H1 (cell line): Measurements from ENCODE around the gene CD200. TPM values are rescaled to one million over a fixed set of nuclear protein-coding genes. Genes with fewer than 3 reads are reported as not detected.

Experiments
- CTCF ChIA-PET: fragments of 300-600 bp; sonication (Branson Sonifier 250); formaldehyde crosslinking; loops from one replicate; lab custom pipeline; 2021; ENCODE audit not compliant: partially characterized antibody; lab: Charles Lee
- POLR2A ChIA-PET: fragments of 300-600 bp; sonication (Branson Sonifier 250); formaldehyde crosslinking; loops from one replicate; lab custom pipeline; 2021; ENCODE audit warnings: inconsistent platforms; ENCODE audit not compliant: partially characterized antibody; lab: Charles Lee
- DNase-seq, 2 experiments: peaks; one replicate each; pipeline versions ENCODE4 v3.0.0 to v3.0.0-alpha.2; 2010 to 2022; ENCODE audit warnings: low spot score in 2 of 2, low read depth in 1 of 2, mixed read lengths in 1 of 2
- FAIRE-seq: peaks from 2 replicates; lab custom pipeline; 2011; peaks lifted over from hg19 to GRCh38; lab: Jason Lieb, UNC
- H2AFZ ChIP-seq: 2 replicates; pipeline ENCODE4 v1.8.1; 2012; ENCODE audit warnings: low read length, inconsistent platforms
- H2AK5ac ChIP-seq: 2 replicates; pipeline ENCODE4 v1.6.1; 2013; ENCODE audit warnings: low read depth, low read length
- H2BK120ac ChIP-seq: replicated peaks from 2 replicates; pipeline ENCODE3; 2013; ENCODE audit warnings: low read depth, low read length, inconsistent platforms
- H2BK12ac ChIP-seq: 2 replicates; pipeline ENCODE4 v1.6.1; 2013; ENCODE audit warnings: low read depth, low read length
- H2BK15ac ChIP-seq: 2 replicates; pipeline ENCODE4 v1.6.1; 2013; ENCODE audit warnings: low read length
- H2BK20ac ChIP-seq: 2 replicates; pipeline ENCODE4 v1.6.1; 2013; ENCODE audit warnings: low read length
- H2BK5ac ChIP-seq: 2 replicates; pipeline ENCODE4 v1.6.1; 2013; ENCODE audit warnings: low read depth, low read length
- H3K14ac ChIP-seq: 2 replicates; pipeline ENCODE4 v1.6.1; 2013; ENCODE audit warnings: inconsistent platforms; ENCODE audit not compliant: insufficient read length
- H3K18ac ChIP-seq: 2 replicates; pipeline ENCODE4 v1.6.1; 2013; ENCODE audit warnings: low read length; ENCODE audit errors: extremely low read depth
- H3K23ac ChIP-seq: 2 replicates; pipeline ENCODE4 v1.6.1; 2013; ENCODE audit warnings: inconsistent platforms; ENCODE audit not compliant: insufficient read length
- H3K23me2 ChIP-seq: 2 replicates; pipeline ENCODE4 v1.6.1; 2013; ENCODE audit warnings: low read depth, low read length
- H3K27ac ChIP-seq: 2 replicates; pipeline ENCODE4 v1.6.1; 2011; ENCODE audit warnings: low read depth, low read length, inconsistent platforms
- H3K27me3 ChIP-seq, 4 experiments: replicated peaks in 1 of 4; 1 replicate in 1 of 4; 2 replicates in 3 of 4; pipeline versions ENCODE4 v1.6.1 to v1.8.1; 2011 to 2013; ENCODE audit warnings: low read length in 3 of 4, mild to moderate bottlenecking in 3 of 4, inconsistent platforms in 2 of 4, mixed read lengths in 2 of 4, moderate library complexity in 1 of 4; ENCODE audit not compliant: control insufficient read depth in 3 of 4, insufficient read depth in 3 of 4; ENCODE audit errors: extremely low read depth in 1 of 4
- H3K36me3 ChIP-seq, 4 experiments: 2 replicates each; pipeline versions ENCODE4 v1.6.1 to v1.8.1; 2011 to 2013; ENCODE audit warnings: mild to moderate bottlenecking in 4 of 4, low read length in 3 of 4, moderate library complexity in 2 of 4, control low read depth in 1 of 4, inconsistent platforms in 1 of 4; ENCODE audit not compliant: insufficient read depth in 4 of 4, control insufficient read depth in 2 of 4
- H3K4ac ChIP-seq: replicated peaks from 2 replicates; pipeline ENCODE3; 2013; ENCODE audit warnings: low read length, low read depth, mixed read lengths, inconsistent platforms; ENCODE audit not compliant: insufficient read length
- H3K4me1 ChIP-seq, 4 experiments: replicated peaks in 1 of 4; 1 replicate in 1 of 4; 2 replicates in 3 of 4; pipeline versions ENCODE4 v1.6.1 to v1.8.1; 2011 to 2013; ENCODE audit warnings: low read length in 3 of 4, inconsistent platforms in 2 of 4, mixed read lengths in 1 of 4; ENCODE audit not compliant: insufficient read depth in 4 of 4, control insufficient read depth in 3 of 4
- H3K4me2 ChIP-seq, 2 experiments: 2 replicates each; pipeline versions ENCODE4 v1.6.1 to v1.8.1; 2011 to 2013; ENCODE audit warnings: low read depth in 2 of 2, low read length in 2 of 2, control low read depth in 1 of 2, inconsistent platforms in 1 of 2, mild to moderate bottlenecking in 1 of 2; ENCODE audit not compliant: insufficient read depth in 1 of 2
- H3K4me3 ChIP-seq, 4 experiments: fragments of 200-600, 300-600 bp in 1 of 4; sonication (generic), shearing (Covaris generic), sonication (Bioruptor Twin) in 1 of 4; 2 replicates each; pipeline versions ENCODE4 v1.5.1 to v1.8.1; 2011 to 2016; ENCODE audit warnings: low read length in 4 of 4, low read depth in 3 of 4, control low read depth in 2 of 4, inconsistent platforms in 2 of 4, mild to moderate bottlenecking in 2 of 4, mixed read lengths in 1 of 4, moderate library complexity in 1 of 4; ENCODE audit not compliant: insufficient read depth in 2 of 4; ENCODE audit errors: extremely low read depth in 1 of 4
- H3K56ac ChIP-seq: replicated peaks from 2 replicates; pipeline ENCODE3; 2013; ENCODE audit warnings: low read depth, mild to moderate bottlenecking, mixed read lengths, low read length, inconsistent platforms; ENCODE audit not compliant: insufficient read length
- H3K79me1 ChIP-seq: 2 replicates; pipeline ENCODE4 v1.6.1; 2013; ENCODE audit warnings: low read depth, low read length, control low read depth
- H3K79me2 ChIP-seq, 2 experiments: 2 replicates each; pipeline versions ENCODE4 v1.6.1 to v1.8.1; 2012 to 2013; ENCODE audit warnings: low read length in 2 of 2, mild to moderate bottlenecking in 2 of 2, inconsistent platforms in 1 of 2; ENCODE audit not compliant: insufficient read depth in 2 of 2, control insufficient read depth in 1 of 2
- H3K9ac ChIP-seq, 4 experiments: replicated peaks in 1 of 4; 1 replicate in 1 of 4; 2 replicates in 3 of 4; pipeline versions ENCODE4 v1.6.1 to v1.8.1; 2011 to 2013; ENCODE audit warnings: low read depth in 3 of 4, low read length in 3 of 4, control low read depth in 2 of 4, mild to moderate bottlenecking in 2 of 4, moderate library complexity in 2 of 4, inconsistent platforms in 1 of 4; ENCODE audit errors: extremely low read depth in 1 of 4
- H3K9me3 ChIP-seq, 2 experiments: 2 replicates each; pipeline versions ENCODE4 v1.6.1 to v1.8.1; 2012 to 2013; ENCODE audit warnings: mild to moderate bottlenecking in 2 of 2, moderate library complexity in 2 of 2, control low read depth in 1 of 2, inconsistent platforms in 1 of 2, low read depth in 1 of 2, low read length in 1 of 2, mixed read lengths in 1 of 2; ENCODE audit not compliant: insufficient read depth in 2 of 2
- H4K20me1 ChIP-seq, 2 experiments: replicated peaks in 1 of 2; 2 replicates each; pipeline versions ENCODE3 to v1.8.1; 2011 to 2013; ENCODE audit warnings: inconsistent platforms in 2 of 2, low read length in 2 of 2, mild to moderate bottlenecking in 1 of 2; ENCODE audit not compliant: insufficient read depth in 2 of 2, control insufficient read depth in 1 of 2
- H4K5ac ChIP-seq: 2 replicates; pipeline ENCODE4 v1.6.1; 2013; ENCODE audit warnings: low read length, low read depth, mixed read lengths, inconsistent platforms; ENCODE audit not compliant: insufficient read length
- H4K8ac ChIP-seq: 2 replicates; pipeline ENCODE4 v1.8.0; 2013; ENCODE audit warnings: mild to moderate bottlenecking, moderate library complexity, low read length, inconsistent platforms; ENCODE audit not compliant: insufficient read depth; ENCODE audit errors: extremely low read depth
- H4K91ac ChIP-seq: replicated peaks from 2 replicates; pipeline ENCODE3; 2013; ENCODE audit warnings: low read length, mixed read lengths, inconsistent platforms; ENCODE audit not compliant: insufficient read length
- BCL11A ChIP-seq, 2 experiments: IDR thresholded peaks; one replicate each; pipeline ENCODE4 v1.6.1; 2011; ENCODE audit warnings: low read depth in 2 of 2, low read length in 2 of 2, mild to moderate bottlenecking in 2 of 2
- GTF2F1 ChIP-seq: IDR thresholded peaks from 2 replicates; pipeline ENCODE4 v1.6.1; 2012; ENCODE audit warnings: low read depth, low read length, improper control_type of control experiment, borderline replicate concordance
- KDM4A ChIP-seq: IDR thresholded peaks from one replicate; pipeline ENCODE4 v1.7.1; 2012; ENCODE audit warnings: low read depth, mild to moderate bottlenecking, moderate library complexity, low read length, inconsistent platforms; ENCODE audit not compliant: severe bottlenecking
- KDM5A ChIP-seq: fragments of 200-600 bp; IDR thresholded peaks from 2 replicates; pipeline ENCODE4 v1.7.1; 2012; ENCODE audit warnings: mild to moderate bottlenecking, low read length, inconsistent platforms, mixed read lengths
- MAFK ChIP-seq: IDR thresholded peaks from 2 replicates; pipeline ENCODE4 v1.6.1; 2012; ENCODE audit warnings: low read depth, mild to moderate bottlenecking, improper control_type of control experiment, low read length
- POLR2AphosphoS5 ChIP-seq: IDR thresholded peaks from 2 replicates; pipeline ENCODE4 v1.6.1; 2011; ENCODE audit warnings: low read depth, low read length
- RAD21 ChIP-seq, 2 experiments: IDR thresholded peaks in 1 of 2; conservative IDR thresholded peaks in 1 of 2; 2 replicates each; pipeline ENCODE4 v1.6.1; 2011; ENCODE audit warnings: low read depth in 2 of 2, low read length in 2 of 2, improper control_type of control experiment in 1 of 2, inconsistent platforms in 1 of 2, mild to moderate bottlenecking in 1 of 2, moderate library complexity in 1 of 2
- SAP30 ChIP-seq: fragments of 300-600 bp; sonication (generic); IDR thresholded peaks from 2 replicates; pipeline ENCODE4 v1.7.1; 2012; ENCODE audit warnings: low read length, moderate library complexity, mild to moderate bottlenecking, inconsistent platforms; ENCODE audit not compliant: insufficient read depth, insufficient replicate concordance
- SIRT6 ChIP-seq: IDR thresholded peaks from one replicate; pipeline ENCODE4 v1.7.1; 2012; ENCODE audit warnings: low read length, inconsistent platforms
- TBP ChIP-seq: IDR thresholded peaks from 2 replicates; pipeline ENCODE4 v1.6.1; 2011; ENCODE audit warnings: low read depth, low read length, improper control_type of control experiment
- TEAD4 ChIP-seq: IDR thresholded peaks from 2 replicates; pipeline ENCODE4 v1.6.1; 2012; ENCODE audit warnings: low read depth, low read length, inconsistent platforms, mixed read lengths
- YY1 ChIP-seq: IDR thresholded peaks from 2 replicates; pipeline ENCODE4 v1.6.1; 2011; ENCODE audit warnings: low read depth, mild to moderate bottlenecking, low read length
- WGBS, 2 experiments: shearing (Covaris generic) in 1 of 2; methylation state at CpG; one replicate each; pipeline versions ENCODE4 v1.1.6 to v1.1.7; 2013 to 2015; ENCODE audit warnings: low lambda C conversion rate in 2 of 2, mixed read lengths in 2 of 2, inconsistent platforms in 1 of 2, low coverage in 1 of 2, missing lambda C conversion rate in 1 of 2; ENCODE audit not compliant: insufficient replicate concordance in 2 of 2, insufficient coverage in 1 of 2, insufficient read length in 1 of 2; ENCODE audit errors: extremely low coverage in 1 of 2, missing lambda C conversion rate in 1 of 2; 5-methylcytosine and 5-hydroxymethylcytosine counted together
- polyA plus RNA-seq, 7 experiments: library from polyadenylated mRNA; depleted of rRNA in 3 of 7; stranded (reverse) in 5 of 7; unstranded in 2 of 7; fragments of >200 nt in 5 of 7; fragments of 200-250 nt in 2 of 7; gene quantifications; 1 replicate in 5 of 7; 2 replicates in 1 of 7; 4 replicates in 1 of 7; pipeline versions ENCODE4 v1.2.1 to v1.2.3, GENCODE V29; 2011 to 2013; ENCODE audit warnings: missing spikeins in 2 of 7, mixed read lengths in 2 of 7
- total RNA-seq: library from RNA; stranded (reverse); fragmentation: NEBNext Ultra II Directional; extraction: Animal tissue kit (Norgen Biotek cat#: 25700); gene quantifications from 2 replicates; pipeline ENCODE4 v1.2.1, GENCODE V29; 2021

Gene CD200
- total and polyA plus RNA-seq, 2 of the 8 experiments (the other 6 are each of a cell fraction or from before 2014, with no cell fraction given): 45.8 to 50.2 TPM

DNA sequence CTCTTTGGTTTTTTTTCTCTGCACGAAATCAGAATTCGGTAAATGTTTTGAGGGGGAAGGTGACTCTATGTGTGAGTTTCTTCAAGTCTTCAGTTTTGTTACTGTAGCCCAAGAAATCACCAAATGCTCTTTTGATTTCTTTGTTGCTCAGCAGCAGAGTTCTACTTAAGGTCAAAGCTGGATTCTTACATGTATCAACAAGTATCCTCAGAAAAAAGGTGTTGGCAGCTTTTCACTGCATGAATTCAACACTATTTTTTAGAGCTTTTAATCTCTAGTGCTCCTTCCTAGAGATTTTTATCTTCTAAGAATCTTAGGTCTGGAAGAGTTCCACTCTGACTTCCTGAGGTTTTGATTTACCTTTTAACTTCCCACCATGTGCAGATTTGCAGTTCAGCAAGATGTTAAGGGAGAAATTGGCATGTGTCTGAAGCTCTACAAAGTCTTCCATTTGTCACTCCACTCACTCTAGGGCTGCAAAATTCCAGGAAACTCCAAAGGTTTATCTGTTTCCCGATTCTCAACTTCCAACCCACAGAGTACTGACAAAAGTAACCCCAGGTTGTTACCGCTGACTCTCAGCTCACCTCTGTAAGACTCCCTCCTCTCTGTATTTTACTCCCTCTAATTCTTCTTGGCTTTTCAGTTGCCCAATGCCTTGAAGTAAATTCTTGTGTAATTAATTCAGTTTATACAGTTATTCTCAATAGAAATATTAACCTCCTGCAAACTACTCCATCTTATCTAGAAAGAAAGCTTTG is 13.3 kb upstream of the CD200 start:
- Histone ChIP-seq H3K23ac (no peak overlapping the region), H2BK5ac (no peak overlapping the region; the same call in 1 of the 2 replicates), H2BK120ac (peak overlapping the region; percentile 69), H3K4me3 (no peak overlapping the region), H3K27ac (no peak overlapping the region), H3K79me1 (no peaks in the 10 kb centered on the region), H3K36me3 (peaks cover 0 to 6% (median 0%) of the 10 kb centered on the region in 4 experiments; a peak in 2 of 8 replicates), H3K4ac (no peak overlapping the region), H4K91ac (no peak overlapping the region), H3K4me2 (no peak overlapping the region), H4K20me1 (no peaks in the 10 kb centered on the region), H2BK12ac (no peak overlapping the region), H3K9me3 (peaks cover 15 to 16% of the 10 kb centered on the region in 2 experiments), H4K8ac (no peak overlapping the region), H2AK5ac (no peak overlapping the region), H2BK15ac (no peak overlapping the region), H3K4me1 (peaks cover 0 to 16% (median 7%) of the 10 kb centered on the region in 4 experiments; a peak in 5 of 7 replicates), H3K9ac (peak overlapping the region in 1 of 4 experiments; percentile 13; a peak in 1 of 7 replicates), H2BK20ac (no peak overlapping the region), H3K23me2 (no peaks in the 10 kb centered on the region), H3K79me2 (no peaks in the 10 kb centered on the region), H2AFZ (peak overlapping the region; percentile 82; the same call in 1 of the 2 replicates), H3K18ac (no peak overlapping the region), H3K56ac (no peak overlapping the region), H3K14ac (no peak overlapping the region), H3K27me3 (no peaks in the 10 kb centered on the region), H4K5ac (no peak overlapping the region)
- FAIRE-seq: peak; percentile 24
- 71% methylated on average over 4 of the region's 4 CpGs; no CpG with 5 or more reads in 1 of the 2 experiments for WGBS, 2 experiments
- DNase-seq: no peak
- ChIA-PET POLR2A (interaction anchor here (1.0 to 3.9 kb wide), 4 partner anchors 13 to 128 kb away, joined by 3 to 16 read pairs (median 6); partner anchors contain the start of gene CD200), CTCF (interaction anchor here (0.7 to 4.4 kb wide), 9 partner anchors 8 to 208 kb away, joined by 3 to 30 read pairs (median 5); partner anchors contain the start of genes CD200 and SLC9C1)
- TF ChIP-seq SAP30: no peak
- TF ChIP-seq KDM5A: no peak
- TF ChIP-seq RAD21 (IDR thresholded peaks at IDR 0.05 in 1 of 2, conservative IDR thresholded peaks at IDR 0.05 in 1 of 2; ENCODE audit: low read depth in 2 of 2, low read length in 2 of 2): no peak
- TF ChIP-seq POLR2AphosphoS5: no peak
- no peak for TF ChIP-seq SIRT6
- no peak for TF ChIP-seq TBP
- no peak for TF ChIP-seq MAFK
- no peak for TF ChIP-seq TEAD4
- TF ChIP-seq KDM4A: no peak
- no peak for TF ChIP-seq BCL11A (IDR thresholded peaks at IDR 0.05; ENCODE audit: low read depth in 2 of 2, low read length in 2 of 2)
- TF ChIP-seq YY1: no peak
- no peak for TF ChIP-seq GTF2F1
